T1000 (cell line): ENCODE data around the gene ARL6IP4.

Experiments used
- DNase-seq: peaks from one replicate; lab custom pipeline; 2025; ENCODE audit warnings: mixed read lengths; lab: John Stamatoyannopoulos, UW

Gene ARL6IP4

DNA sequence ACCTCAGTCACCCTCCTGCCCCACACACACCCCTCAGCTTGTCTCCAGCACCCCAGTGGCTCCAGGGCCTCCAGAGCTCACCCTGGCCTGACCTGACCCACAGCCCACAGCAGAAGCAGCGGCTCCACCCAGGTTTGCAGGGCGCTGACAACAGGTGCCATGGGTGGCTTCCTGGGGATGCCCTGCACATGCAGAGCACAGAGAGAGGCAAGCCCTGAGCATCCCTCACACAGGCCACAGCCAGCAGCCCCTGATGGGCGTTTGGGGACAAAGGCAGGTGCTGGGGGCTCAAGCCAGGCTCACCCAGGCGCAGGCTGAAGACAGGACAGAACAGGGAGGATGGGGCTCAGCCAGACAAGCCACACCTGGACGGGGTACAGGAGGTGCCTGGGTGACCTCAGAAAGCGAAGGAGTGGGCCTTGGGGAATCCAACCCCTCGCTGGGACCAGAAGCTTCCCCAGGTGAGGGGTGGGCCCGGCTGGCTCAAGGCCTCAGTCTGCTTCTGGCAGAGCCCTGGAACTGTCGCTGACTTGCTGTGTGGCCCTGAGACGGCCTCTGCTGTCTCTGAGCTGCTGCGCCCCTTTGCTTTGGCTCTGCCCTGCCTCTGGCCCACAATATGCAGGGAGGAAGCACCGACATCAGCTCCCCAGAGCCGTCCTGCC is 10.6 kb downstream of the ARL6IP4 start:
- no peak for DNase-seq

GRCh38 chr12:122991623-122992275 is 11.3 kb downstream of the ARL6IP4 start:
- no peak for DNase-seq

DNA sequence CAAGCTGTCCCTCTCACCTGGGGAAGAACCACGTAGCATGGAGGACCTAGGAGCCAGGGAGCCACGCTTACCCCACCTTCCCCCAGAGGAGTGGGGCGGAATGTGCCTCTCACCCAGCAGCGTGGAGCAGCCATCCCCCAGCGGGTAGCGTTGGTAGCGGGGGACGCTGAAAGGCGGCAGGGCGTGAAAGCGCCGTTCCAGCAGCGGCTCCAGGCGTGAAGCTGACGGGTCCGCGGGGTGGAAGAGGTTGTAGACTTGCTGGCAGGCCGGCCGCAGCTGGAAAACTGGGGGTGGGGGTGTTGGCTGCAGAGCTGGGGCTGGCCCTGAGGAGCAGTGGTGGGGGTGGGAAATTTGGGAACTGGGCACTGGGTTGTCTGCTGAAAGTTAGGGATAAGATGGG is 11.9 kb downstream of the ARL6IP4 start:
- DNase-seq: no peak

DNA sequence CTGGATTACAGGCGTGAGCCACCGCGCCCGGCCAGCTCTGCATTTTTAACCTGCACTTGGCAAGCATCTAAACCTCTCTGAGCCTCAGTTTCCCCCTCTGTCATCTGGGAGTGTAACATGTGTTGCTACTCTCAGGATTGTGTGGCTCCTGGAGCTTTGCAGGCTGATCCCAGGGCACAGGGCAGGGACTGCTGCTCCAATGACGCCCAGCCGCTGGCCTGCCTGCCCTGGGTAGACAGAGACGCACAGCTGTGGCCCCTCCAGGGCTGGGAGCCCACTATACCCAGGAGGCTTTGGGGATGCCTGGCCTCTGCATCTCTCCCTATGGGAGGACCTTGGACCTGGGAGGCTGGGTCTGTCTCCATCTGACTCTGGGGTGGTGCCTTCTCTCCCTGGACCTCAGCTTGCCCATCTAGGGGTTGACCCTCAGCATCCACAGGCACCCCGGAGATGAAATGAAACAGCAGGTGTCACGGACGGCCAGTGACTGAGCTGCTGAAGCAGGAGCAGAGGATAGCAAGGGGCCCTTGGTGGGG is 13.7 kb downstream of the ARL6IP4 start:
- no peak for DNase-seq

GRCh38 chr12:122994781-122995502 is 14.5 kb downstream of the ARL6IP4 start:
- no peak for DNase-seq

GRCh38 chr12:122995503-122996187 is 15.2 kb downstream of the ARL6IP4 start:
- DNase-seq: no peak

- no peak for DNase-seq
Measured at GRCh38 chr12:122996188-122996601, 15.7 kb downstream of the ARL6IP4 start.

DNA sequence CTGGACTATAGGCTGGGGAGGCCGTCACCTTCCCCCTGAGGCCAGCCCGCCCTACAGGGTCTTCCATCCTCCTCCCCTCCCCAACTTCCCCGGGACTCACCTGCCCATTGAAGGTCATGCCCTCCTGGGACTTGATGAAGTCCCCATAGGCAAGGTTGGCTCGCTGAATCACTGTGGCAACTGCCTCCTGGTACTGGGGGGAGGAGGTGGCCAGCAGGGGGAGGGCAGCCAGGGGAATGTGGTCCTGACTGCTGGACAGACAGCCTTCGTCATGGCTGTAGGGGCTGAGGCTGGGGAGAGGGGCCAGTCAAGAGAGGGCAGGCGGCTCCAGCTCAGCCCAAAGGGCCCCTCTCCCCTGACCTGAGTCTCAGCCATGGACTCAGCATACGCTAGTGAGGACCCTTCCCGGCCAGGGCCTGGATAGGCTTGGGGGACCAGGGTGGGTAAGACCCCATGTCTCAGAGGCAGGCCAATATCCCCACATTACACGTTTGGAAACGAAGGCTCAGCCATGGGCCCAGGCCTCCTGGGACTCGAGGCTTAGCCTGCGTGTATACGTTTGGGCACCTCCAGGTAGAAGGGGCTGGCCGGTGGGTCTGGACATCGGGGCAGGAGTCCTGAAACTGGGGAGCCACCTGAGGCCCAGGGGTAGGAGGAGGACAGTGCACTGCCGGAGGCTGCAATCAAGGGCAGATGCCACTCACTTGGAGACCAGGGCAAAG is 16.3 kb downstream of the ARL6IP4 start:
- DNase-seq: no peak

DNA sequence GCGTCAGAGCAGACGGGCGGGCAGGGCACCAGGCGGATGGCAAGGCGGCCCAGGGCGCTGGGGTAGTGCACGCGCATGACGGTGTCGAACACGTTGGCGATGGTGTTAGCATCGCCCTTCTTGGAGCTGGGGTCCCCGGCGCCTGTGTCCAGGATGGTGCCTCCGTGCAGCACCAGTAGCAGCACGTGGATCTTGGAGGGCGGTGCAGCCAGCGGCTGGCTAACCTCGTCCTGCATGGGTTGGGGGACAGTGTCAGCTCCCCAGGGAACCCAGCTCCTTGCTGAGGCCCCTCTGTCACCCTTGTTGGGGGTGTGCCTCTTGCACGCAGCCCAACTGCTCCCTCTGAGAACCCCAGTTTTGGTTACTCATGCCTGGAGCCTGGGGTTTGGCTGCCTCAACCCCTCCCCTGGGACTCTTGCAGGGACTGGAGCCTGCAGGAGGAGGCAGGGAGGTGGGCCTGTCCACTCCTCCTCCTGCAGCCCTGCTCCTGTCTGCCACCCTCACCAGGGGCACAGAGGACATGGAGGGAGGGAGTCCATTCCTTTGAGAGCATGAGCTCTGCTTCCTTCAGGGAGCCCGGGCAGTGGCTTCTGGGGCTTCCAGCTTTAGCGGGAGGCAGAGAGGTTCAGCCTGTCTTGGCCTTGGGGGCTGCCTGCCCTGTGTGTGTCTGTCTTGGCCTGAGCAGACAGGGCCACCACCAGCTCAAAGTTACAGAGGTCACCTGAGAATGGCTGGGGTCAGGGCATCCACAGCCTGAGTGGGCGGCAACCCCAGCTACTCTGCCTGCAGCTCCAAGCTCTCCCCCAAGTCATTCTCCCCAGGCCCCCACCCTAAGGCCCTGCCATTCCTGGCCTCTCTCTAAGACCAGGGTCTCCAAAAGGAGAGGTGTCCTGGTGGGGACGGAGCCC is 17.1 kb downstream of the ARL6IP4 start:
- DNase-seq: no peak

- DNase-seq: no peak
Measured at GRCh38 chr12:122998316-122998715, 17.8 kb downstream of the ARL6IP4 start.

DNA sequence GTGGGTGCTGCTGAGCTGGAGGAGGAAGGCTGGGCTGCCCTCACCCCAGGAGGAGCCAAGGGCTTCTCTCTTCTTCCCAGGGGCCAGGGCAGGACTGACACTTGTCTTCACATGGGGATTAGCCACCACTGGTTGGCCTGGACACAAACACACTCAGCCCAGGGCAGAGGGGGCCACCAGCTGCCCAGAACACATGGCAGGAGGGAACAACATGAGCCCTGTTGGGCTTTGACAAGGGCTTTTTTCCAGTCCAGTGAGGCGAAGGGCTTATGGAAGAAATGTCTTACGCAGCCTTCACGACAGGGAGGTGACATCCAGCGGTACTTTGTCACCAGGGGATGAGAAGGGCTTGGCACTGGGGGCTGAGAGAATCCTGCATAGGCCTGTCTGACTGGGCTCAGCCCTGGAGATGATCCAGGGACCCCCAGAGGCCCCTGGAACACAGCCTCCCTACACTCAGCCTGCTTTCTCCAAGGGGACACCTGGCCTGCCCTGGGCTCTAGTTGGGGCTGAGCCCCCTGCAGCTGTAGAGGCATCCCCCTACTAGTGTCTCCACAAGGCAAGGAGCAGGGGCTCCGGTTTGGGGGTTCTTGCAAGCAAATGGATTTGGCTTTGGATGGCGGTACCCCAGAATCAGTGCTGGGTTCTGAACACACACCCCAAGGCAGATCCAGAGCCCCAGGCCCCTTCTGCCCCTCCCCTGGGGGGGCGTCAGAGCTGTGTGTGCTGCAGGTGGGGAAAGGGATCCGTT is 18.9 kb downstream of the ARL6IP4 start:
- no peak for DNase-seq

- no peak for DNase-seq
Measured at GRCh38 chr12:122999986-123000420, 19.5 kb downstream of the ARL6IP4 start.

DNA sequence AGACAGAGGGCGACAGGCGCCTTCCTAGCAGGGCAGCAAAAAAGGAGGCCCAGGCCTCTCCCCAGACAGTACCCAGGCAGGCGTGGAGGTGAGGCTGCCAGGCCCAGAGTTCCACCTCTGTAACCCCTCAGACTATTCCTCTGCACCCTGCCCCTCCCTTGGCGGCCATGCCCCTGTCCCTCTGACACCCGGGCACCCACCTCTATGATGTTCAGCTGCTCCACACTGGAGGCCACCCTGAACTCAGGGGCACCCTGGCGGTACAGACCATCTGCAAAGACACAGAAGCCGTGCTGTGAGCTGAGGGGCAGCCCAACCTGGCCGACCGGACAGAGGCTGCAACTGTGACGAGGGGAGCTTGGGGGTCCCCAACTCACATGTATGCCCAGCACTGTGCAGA is 20.1 kb downstream of the ARL6IP4 start:
- no peak for DNase-seq

GRCh38 chr12:123001464-123001863 is 21.0 kb downstream of the ARL6IP4 start:
- DNase-seq: no peak

DNA sequence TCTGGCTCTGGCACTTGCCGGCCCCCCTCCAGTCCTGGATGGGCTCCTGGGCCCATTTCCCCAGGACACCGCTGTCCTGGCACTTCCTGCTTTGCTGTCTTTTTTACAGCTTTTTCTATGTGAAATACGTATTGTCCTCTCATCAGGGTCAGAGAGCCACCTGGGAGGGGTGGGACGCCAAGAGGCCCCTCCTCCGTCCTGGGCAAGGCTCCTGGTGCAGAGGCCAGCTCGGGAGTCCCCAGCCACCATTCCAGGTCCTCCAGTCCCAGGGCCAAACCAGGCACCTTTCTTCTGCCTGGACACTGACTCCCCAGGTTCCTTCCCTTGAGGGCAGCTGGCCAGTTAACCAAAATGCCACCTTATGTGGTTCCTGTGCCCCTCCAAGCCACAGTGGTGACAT is 22.8 kb downstream of the ARL6IP4 start:
- no peak for DNase-seq

DNA sequence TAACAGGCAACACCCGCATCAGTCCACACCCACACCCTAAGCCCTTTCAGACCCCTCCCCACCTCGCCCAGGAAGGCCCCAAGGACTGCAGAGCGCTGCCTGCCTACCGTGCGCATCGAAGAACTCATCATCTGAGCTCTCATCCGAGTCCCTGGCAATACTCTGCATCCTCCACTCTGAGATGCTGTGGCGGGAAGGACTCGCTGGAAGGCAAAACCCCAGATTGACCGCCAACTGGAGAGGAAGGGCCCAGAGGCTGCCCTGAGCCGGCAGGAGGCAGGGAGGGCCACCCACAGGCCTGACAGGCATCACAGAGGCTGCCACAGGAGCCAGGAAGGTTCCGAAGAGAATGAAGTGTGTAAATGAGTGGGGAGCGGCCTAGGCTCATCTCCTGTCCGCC is 23.8 kb downstream of the ARL6IP4 start:
- DNase-seq: no peak

DNA sequence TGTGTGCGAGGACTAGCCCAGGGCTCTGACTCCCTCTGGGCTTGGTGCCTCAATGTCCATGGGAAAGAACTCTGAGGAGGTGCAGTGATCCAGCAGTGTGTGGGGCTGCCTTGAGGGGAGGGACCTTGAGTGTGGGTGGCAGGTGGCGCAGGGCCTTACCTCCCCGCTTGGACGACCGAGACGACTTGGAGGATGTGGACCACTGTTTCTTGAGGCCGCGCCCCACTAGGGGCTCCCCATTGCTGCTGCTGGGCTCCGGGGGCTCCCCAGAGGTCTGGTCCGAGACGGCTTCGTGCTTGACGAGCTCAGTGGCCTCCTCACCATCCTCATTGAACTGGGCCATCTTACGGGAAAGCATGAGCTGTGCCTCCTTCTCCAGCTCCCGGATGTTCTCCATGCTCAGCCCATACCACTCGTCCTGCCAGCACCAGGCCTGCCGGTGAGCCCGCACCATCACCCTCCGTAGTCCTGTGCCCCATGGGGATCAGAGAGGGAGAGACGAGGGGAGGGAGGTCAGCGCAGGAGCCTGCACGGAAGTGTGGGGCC is 24.7 kb downstream of the ARL6IP4 start:
- DNase-seq: no peak

DNA sequence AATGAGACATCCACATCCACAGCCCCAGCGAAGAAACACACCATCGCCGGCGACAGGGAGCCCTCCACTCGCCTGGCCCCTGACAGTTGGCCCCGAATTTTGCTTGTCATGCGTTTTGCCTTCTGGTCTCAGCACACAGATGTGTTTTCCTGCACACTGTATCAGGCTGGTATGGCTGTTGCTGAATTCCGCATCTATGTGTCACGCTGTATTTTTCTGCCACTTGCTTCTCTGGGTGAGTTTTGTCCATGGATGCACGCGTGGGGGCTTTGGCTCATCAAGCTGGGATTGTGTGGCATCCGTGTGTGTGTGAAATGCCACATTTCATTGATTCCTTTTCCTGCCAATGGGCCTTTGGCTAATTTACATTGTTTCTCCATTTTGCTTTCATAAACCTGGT is 26.5 kb downstream of the ARL6IP4 start:
- no peak for DNase-seq

DNA sequence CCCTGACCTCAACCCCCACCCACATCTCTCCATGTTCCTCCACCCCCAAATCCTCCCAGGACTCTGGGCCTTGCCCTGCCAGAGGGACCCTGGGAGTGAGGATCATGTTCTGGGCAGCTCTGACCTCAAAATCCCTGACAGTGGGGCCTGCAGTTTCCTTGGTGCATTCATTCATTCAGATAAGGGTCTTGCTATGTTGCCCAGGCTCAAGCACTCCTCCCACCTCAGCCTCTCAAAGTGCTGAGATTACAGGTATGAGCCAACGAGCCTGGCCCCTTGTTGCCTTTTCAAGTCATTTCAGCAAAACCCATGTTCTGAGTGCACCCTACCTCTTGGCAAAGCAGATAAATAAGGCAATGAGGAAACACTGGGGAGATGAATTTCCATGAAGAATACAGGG is 29.6 kb downstream of the ARL6IP4 start:
- DNase-seq: no peak

DNA sequence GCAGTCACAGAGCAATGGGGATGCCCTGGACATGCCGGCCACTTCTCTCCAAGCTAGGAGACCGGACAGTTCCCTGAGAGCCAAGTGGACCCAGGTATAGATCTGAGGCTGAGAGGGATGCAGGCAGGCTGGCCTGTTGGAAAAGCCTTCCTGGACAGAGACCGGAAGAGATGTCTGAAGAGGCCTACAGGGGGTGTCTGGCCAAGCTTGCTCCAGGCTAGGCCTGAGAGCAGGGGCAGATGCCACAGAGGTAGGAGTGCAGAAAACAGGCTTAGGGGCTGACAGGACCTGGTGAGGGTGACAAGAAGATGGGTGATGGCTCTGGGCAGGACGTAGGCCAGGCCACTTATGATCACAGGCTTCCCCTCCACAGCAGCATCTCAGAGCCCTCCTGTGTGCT is 30.2 kb downstream of the ARL6IP4 start:
- no peak for DNase-seq
